Common myeloid progenitor, CD34-positive (primary cell): ENCODE measurements around the gene DGKB.

ENCODE experiments used
- CTCF ChIA-PET: fragments of 350-600 bp; sonication (Branson Sonifier 250); formaldehyde crosslinking; loops from one replicate; lab custom pipeline; 2021; ENCODE audit warnings: antibody characterized with exemption; lab: Charles Lee
- POLR2A ChIA-PET: fragments of 350-600 bp; sonication (Branson Sonifier 250); formaldehyde crosslinking; loops from one replicate; lab custom pipeline; 2021; ENCODE audit warnings: antibody characterized with exemption; lab: Charles Lee
- DNase-seq, 3 donors: peaks; one replicate each; pipeline versions ENCODE4 v3.0.0 to v3.0.0-alpha.2; 2013
- H3K27ac ChIP-seq, 2 experiments: 1 replicate in 1 of 2; 2 replicates in 1 of 2; pipeline ENCODE4 v1.7.0; 2013; ENCODE audit warnings: inconsistent platforms in 2 of 2, low read length in 2 of 2, mild to moderate bottlenecking in 2 of 2, low read depth in 1 of 2, moderate library complexity in 1 of 2; ENCODE audit not compliant: severe bottlenecking in 2 of 2, insufficient read depth in 1 of 2, poor library complexity in 1 of 2
- H3K27me3 ChIP-seq, 5 experiments: replicated peaks in 2 of 5; 1 replicate in 3 of 5; 2 replicates in 2 of 5; pipeline versions ENCODE4 v1.6.1 to v1.7.0; 2013; ENCODE audit warnings: low read length in 4 of 5, mild to moderate bottlenecking in 2 of 5, moderate library complexity in 2 of 5, inconsistent platforms in 1 of 5; ENCODE audit not compliant: insufficient read depth in 5 of 5, control insufficient read depth in 4 of 5
- H3K36me3 ChIP-seq, 4 experiments: 1 replicate in 2 of 4; 2 replicates in 2 of 4; pipeline versions ENCODE4 v1.6.1 to v1.7.0; 2013; ENCODE audit warnings: low read length in 3 of 4, control low read depth in 1 of 4, mild to moderate bottlenecking in 1 of 4; ENCODE audit not compliant: control insufficient read depth in 4 of 4, insufficient read depth in 4 of 4
- H3K4me1 ChIP-seq, 4 experiments: 1 replicate in 3 of 4; 2 replicates in 1 of 4; pipeline versions ENCODE4 v1.6.1 to v1.7.1; 2013; ENCODE audit warnings: low read length in 3 of 4, mild to moderate bottlenecking in 3 of 4, control low read depth in 1 of 4, inconsistent platforms in 1 of 4, moderate library complexity in 1 of 4; ENCODE audit not compliant: control insufficient read depth in 4 of 4, insufficient read depth in 4 of 4; ENCODE audit errors: control extremely low read depth in 1 of 4
- H3K4me3 ChIP-seq, 7 experiments: 1 replicate in 4 of 7; 2 replicates in 3 of 7; pipeline versions ENCODE4 v1.5.1 to v1.7.0; 2013; ENCODE audit warnings: mild to moderate bottlenecking in 7 of 7, low read length in 6 of 7, moderate library complexity in 6 of 7, inconsistent platforms in 2 of 7, low read depth in 2 of 7, control low read depth in 1 of 7; ENCODE audit not compliant: insufficient read depth in 4 of 7, control insufficient read depth in 1 of 7; ENCODE audit errors: extremely low read depth in 1 of 7
- H3K9me3 ChIP-seq, 5 experiments: 1 replicate in 4 of 5; 2 replicates in 1 of 5; pipeline versions ENCODE4 v1.6.1 to v1.7.1; 2013; ENCODE audit warnings: low read length in 4 of 5, mild to moderate bottlenecking in 2 of 5, inconsistent platforms in 1 of 5, low read depth in 1 of 5, moderate library complexity in 1 of 5; ENCODE audit not compliant: control insufficient read depth in 4 of 5, insufficient read depth in 2 of 5; ENCODE audit errors: control extremely low read depth in 1 of 5
- WGBS: methylation state at CpG from one replicate; pipeline ENCODE4 v1.1.5; 2013; ENCODE audit not compliant: insufficient coverage; 5-methylcytosine and 5-hydroxymethylcytosine counted together

DGKB gene

GRCh38 chr7:14195079-14195478, 707.5 kb downstream of the DGKB start:
- 100% methylated on average over 1 of the region's 4 CpGs for WGBS
- Histone ChIP-seq H3K27ac (no peak overlapping the region), H3K9me3 (no peaks in the 10 kb centered on the region), H3K27me3 (no peaks in the 10 kb centered on the region), H3K36me3 (no peaks in the 10 kb centered on the region), H3K4me1 (no peaks in the 10 kb centered on the region), H3K4me3 (no peak overlapping the region)
- DNase-seq: no peak
- ChIA-PET CTCF (no interaction called here), POLR2A (no interaction called here)

- H3K27ac ChIP-seq: no peak overlapping the region
- no peaks in the 10 kb centered on the region for H3K4me1 ChIP-seq
- no peaks in the 10 kb centered on the region for H3K36me3 ChIP-seq
- H3K4me3 ChIP-seq: no peak overlapping the region
- 100% methylated on average over 3 of the region's 4 CpGs for WGBS
- no peak for DNase-seq
- peaks cover 0 to 4% (median 0%) of the 10 kb centered on the region in 5 experiments for H3K9me3 ChIP-seq
- CTCF ChIA-PET: no interaction called here
- POLR2A ChIA-PET: no interaction called here
- H3K27me3 ChIP-seq: no peaks in the 10 kb centered on the region
These were observed 710.9 kb downstream of the DGKB start for GRCh38 chr7:14191686-14192098.

- WGBS: 100% methylated on average over 6 of the region's 10 CpGs
- Histone ChIP-seq H3K4me1 (no peaks in the 10 kb centered on the region), H3K36me3 (no peaks in the 10 kb centered on the region), H3K27me3 (no peaks in the 10 kb centered on the region), H3K9me3 (peaks cover 0 to 4% (median 0%) of the 10 kb centered on the region in 5 experiments), H3K27ac (no peak overlapping the region), H3K4me3 (no peak overlapping the region)
- POLR2A ChIA-PET: interaction anchor here (0.6 kb wide), 1 partner anchor 8 kb away, joined by 3 read pairs; no protein-coding TSS in a partner anchor
- CTCF ChIA-PET: interaction anchor here (0.7 kb wide), 1 partner anchor 8 kb away, joined by 3 read pairs; no protein-coding TSS in a partner anchor
- no peak for DNase-seq
These were observed 718.2 kb downstream of the DGKB start for GRCh38 chr7:14184292-14184864.

GRCh38 chr7:14179781-14180180, 722.8 kb downstream of the DGKB start:
- 100% methylated on average over 2 of the region's 6 CpGs for WGBS
- H3K9me3 ChIP-seq: no peaks in the 10 kb centered on the region
- H3K4me1 ChIP-seq: no peaks in the 10 kb centered on the region
- no peak overlapping the region for H3K27ac ChIP-seq
- no peak overlapping the region for H3K4me3 ChIP-seq
- H3K27me3 ChIP-seq: no peaks in the 10 kb centered on the region
- CTCF ChIA-PET: no interaction called here
- POLR2A ChIA-PET: no interaction called here
- no peaks in the 10 kb centered on the region for H3K36me3 ChIP-seq
- no peak for DNase-seq

- POLR2A ChIA-PET: no interaction called here
- Histone ChIP-seq H3K4me3 (no peak overlapping the region), H3K4me1 (no peaks in the 10 kb centered on the region), H3K27ac (no peak overlapping the region), H3K27me3 (no peaks in the 10 kb centered on the region), H3K9me3 (no peaks in the 10 kb centered on the region), H3K36me3 (no peaks in the 10 kb centered on the region)
- WGBS: 100% methylated on average over 4 of the region's 5 CpGs
- DNase-seq: no peak
- CTCF ChIA-PET: interaction anchor here (1.1 kb wide), 1 partner anchor 1081 kb away, joined by 3 read pairs; no protein-coding TSS in a partner anchor
These were observed 724.7 kb downstream of the DGKB start for GRCh38 chr7:14177876-14178275.

- ChIA-PET CTCF (no interaction called here), POLR2A (no interaction called here)
- Histone ChIP-seq H3K4me1 (no peaks in the 10 kb centered on the region), H3K27me3 (no peaks in the 10 kb centered on the region), H3K27ac (no peak overlapping the region), H3K36me3 (no peaks in the 10 kb centered on the region), H3K9me3 (peaks cover 0 to 10% (median 0%) of the 10 kb centered on the region in 5 experiments), H3K4me3 (no peak overlapping the region)
- no peak for DNase-seq
- WGBS: 100% methylated on average over 1 of the region's 2 CpGs
These were observed 731.7 kb downstream of the DGKB start for GRCh38 chr7:14170872-14171271.

- H3K27ac ChIP-seq: no peak overlapping the region
- ChIA-PET CTCF (no interaction called here), POLR2A (no interaction called here)
- WGBS: no CpG with 5 or more reads among the region's 2 CpGs
- H3K36me3 ChIP-seq: no peaks in the 10 kb centered on the region
- H3K9me3 ChIP-seq: no peaks in the 10 kb centered on the region
- no peaks in the 10 kb centered on the region for H3K4me1 ChIP-seq
- no peak for DNase-seq
- no peak overlapping the region for H3K4me3 ChIP-seq
- no peaks in the 10 kb centered on the region for H3K27me3 ChIP-seq
These were observed 744.4 kb downstream of the DGKB start for GRCh38 chr7:14158111-14158510.
